ENCODE measurements around the gene MYL11.
A peak's percentile ranks its signal among the peaks of the same experiment; 100 is the strongest.

MYL11 gene

DNA sequence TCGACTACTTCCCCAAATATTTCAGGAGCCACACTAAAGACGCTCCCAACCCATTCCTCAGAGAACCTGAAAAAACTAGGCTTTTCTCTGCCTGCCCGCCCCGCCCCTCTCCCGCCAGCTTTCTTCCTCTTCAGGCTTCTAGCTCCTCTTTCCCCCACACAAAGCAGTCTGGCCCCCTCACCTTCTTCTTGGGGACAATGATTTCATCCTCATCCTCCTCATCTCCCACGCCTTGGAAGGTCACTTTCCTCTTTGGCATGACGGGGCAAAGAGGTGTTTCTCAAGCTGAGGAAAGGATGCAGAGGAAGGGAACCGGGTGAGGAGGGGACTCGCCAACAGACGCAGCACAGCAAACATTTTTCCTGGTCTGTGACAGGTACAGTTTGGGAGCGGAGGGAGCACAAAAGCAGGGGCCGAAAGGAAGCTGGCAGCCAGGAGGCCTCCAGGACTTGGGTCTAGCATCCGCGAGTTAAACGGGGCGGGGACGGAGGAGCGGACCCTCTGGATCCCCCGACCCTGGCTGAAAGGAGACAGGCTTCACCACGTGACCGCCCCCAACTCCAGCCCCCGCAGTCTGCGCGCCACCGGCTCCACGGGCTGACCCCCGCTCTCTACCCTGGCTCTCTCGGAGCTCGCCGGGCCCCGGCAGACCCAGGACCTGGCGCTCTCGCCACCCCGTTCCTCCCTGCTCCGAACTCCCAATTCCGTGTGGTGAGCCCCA, 20.0 kb upstream of the MYL11 start:
- no peak for DNase-seq

DNA sequence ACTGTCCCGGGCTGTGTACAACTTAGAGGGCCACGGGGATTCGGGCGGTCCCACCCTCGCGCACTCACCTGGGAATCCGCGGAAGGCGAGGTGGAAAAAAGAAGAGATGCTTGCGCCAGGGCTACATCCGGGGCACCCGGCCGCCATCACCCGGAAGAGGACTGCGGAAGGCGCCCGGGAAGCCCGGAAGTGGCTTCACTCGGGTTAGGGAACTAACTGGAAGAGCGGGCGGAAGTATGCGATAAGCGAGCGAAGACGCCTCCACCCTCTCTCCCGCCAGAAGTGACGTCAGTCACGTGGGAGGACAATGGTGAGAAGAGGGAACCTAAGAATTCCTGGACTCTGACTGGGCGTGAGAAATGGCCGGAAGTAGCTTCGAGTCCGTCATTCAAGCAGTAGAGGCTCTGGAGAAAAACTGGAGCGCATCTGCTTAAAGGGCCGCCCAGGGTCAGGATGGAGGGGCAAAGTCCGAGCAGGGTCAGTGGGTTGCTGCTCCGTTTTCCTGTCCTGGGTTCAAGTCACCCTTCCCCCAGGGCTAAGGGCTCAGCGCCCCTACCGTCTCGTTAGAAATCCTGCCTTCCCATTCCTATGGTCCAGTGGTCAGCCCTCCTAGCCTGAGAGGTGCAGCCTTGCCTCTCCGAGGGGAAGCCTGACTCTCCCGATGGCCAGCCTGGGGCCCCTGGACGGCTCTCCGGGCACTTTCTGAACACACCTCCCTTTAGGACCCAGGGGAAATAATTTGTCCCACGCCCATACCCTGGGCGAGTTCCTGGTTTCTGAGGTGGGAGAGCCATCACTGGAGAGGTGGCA, 19.3 kb upstream of the MYL11 start, which contains the start of gene CD2BP2:
CD2BP2 (minus strand) TSS at position 165 of the 810 bp plus-strand sequence. CDS start 627 bp downstream, outside the sequence.
- peak; percentile 88 for DNase-seq

DNA sequence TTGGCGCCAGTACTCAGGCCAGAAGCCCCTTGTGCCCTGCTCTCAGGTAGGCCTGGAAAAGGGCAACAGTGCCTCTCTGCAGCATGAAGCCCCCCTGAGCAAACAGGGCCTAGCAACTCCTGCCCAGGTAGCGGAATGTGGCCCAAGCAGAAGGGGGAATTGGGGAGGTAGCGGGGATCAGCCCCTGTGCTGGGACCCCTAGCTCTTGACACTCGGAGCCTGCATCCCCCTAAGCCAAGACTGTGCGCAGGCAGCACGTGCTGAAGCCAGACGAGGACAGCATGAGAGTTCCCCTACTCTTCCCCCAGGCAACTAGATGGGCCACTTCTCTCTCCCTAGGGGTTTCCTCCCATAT, 18.7 kb upstream of the MYL11 start:
- no peak for DNase-seq

DNA sequence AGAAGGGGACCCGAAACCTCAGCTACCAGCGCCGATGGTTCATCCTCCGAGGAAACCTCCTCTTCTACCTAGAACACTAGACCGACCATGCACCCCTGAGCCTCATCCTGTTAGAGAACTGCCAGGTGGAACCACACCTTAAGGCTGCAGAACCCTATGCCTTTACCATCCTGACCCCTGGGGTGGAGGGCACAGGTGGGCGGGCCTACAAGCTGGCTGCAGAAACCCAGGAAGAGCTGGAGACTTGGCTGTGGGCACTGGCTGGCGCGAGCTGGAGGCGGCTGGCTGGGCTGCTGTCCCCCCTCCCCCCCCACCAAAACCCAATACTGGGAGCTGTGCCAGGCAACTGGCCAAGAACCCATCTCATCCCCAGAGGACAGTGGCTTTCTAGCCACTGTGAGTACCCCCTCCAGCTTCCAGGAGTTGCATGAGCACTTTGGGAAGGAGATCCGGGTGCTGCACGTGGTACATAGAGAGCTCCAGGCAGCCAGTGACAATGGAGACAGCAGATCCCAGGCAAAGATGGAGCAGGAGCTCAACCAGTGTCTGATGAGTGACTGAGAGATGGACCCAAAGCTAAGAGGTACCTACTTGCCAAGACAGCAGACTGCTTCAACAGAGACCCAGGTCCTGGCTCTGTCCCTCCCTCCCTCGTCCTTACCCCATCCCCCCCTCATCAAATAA, 18.1 kb upstream of the MYL11 start:
- DNase-seq, result no peak

DNA sequence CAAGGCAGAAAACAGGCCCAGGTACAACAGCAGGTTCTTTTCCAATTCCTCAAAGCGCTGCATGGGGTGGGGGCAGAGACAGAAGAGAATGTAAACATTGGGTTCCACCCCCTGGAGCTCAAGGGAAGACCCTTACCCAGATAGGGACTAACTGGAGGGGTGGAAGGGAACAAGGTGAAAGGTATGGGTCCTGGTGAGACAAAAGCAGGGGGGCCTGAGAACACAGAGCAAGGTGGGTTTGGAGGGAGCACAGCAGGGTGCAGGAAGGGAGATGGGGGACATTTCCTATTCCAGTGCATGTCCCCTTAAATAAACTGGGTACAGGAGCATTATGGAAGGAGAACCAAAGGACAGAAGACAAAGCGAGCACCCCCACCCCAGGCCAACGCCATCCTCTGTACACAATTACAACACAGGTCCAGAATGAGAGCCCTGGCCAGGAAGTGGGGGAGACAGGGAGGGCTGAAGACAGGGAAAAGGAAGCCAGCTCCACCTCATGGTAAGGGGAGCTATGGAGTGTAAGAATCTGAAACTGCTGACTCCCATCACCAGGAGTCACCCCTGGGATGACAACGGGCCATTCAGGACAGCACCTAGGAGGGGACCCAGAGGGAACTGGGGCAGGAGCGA, 17.4 kb upstream of the MYL11 start:
- DNase-seq, result no peak

DNA sequence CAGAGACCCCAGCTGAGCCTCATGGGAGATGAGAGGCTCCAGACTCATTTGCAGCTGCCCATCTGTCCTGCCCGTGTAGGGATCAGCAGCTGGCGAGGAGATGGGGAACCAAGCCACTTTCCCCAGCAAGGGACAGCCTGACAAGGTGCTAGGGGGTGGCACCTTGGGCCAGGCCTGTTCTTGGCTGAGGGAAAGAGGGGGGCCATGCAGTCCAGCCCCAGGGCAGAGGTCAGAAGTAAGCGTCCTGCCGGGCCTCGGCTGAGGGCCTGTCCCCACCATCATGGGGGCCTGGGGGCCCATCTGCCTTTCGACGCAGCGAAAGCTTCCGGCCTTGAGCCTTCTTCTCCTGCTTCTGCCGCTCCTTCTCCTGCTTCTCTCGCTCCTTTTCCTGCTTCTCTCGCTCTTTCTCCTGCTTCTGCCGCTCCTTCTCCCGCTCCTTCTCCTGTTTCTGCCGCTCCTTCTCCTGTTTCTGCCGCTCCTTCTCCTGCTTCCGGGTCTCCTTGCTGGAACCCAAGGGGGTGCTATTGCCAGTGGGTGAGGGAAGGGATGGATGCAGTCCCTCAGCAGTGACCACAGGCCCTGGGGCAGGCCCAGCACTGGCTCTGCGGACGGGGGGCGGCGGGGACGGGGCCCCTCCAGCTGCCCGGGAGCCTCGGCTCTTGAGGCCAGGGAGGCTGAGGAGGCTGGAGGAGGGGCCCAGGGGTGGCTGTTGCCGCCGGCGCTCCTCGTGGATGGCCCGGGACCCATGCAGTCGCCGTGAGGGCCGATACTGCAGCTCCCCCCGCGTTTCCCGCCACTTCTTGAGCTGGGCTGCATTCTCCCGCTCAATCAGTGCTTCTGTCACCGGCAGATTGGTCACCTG, 16.7 kb upstream of the MYL11 start:
- no peak for DNase-seq

DNA sequence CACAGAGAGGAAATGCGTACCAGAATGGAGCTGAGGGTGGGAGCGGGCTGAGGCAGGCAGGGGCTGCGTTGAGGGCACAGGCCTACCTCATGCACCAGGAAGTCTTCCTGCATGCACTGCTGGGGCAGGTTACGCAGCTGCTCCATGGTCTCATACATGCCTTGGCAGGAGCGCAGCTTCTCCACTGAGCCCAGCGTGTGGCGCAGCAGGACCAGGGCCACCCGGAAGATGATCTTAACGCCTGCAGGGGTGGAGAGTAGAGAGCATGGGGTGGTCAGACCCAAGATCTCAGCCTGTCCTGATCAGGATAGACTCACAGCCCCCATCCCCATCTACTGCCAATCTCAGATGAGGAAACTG, 16.0 kb upstream of the MYL11 start:
- DNase-seq, result no peak

DNA sequence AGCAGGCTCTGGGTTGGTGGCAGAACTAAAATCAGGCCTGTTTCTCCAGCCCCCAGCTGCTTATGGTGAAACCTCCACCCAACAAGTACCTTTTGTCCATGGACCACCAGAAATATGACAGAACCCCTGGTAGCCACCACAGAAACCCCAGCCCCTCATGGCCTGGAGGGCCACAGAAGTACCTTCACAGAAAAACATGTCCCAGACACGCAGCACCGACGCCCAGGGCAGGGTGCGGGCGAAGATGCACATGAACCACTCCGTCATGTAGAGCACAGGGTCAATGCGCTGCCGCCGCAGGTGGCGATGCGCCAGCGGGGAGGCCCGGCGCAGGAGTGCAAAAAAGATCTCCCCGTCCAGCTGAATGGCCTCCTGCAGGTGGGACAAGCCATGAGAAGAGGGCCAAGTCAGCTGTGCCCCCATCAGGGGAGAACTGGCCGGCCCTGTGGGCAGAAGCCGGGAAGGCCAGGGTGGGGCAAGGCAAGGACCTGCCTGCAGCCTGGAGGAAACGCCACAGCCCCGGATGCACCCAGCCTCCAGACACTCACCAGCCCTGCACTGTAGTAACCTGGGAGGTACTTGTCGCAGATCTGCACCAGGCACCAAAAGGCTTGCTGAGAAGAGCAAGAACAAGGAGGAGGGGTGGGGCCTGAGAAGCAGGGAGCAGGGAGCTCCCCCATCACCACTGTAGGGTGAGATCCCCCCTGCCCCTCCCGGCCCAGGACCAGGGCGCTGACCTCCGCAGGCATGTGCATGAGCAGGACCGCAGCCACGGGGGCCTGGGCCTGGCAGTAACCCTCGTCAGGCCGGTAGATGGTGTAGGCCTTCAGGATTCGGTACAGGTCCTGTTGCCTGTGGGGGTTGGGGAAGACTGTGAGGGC, 15.4 kb upstream of the MYL11 start:
- no peak for DNase-seq

DNA sequence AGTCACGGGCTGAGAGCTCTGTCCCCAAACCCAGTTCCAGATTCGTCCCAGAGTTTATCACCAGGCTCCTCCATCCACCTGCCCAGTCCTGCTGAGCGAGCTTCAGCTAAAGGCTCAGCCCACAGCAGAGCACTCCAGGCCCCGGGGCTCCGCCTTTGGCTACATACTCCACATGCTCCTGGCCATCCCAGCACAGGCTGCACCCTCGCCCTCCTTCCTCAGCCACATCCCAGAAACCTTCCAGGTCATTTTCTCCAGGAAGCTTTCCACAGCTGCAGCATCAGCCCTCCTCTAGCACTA, 14.8 kb upstream of the MYL11 start:
- no peak for DNase-seq

DNA sequence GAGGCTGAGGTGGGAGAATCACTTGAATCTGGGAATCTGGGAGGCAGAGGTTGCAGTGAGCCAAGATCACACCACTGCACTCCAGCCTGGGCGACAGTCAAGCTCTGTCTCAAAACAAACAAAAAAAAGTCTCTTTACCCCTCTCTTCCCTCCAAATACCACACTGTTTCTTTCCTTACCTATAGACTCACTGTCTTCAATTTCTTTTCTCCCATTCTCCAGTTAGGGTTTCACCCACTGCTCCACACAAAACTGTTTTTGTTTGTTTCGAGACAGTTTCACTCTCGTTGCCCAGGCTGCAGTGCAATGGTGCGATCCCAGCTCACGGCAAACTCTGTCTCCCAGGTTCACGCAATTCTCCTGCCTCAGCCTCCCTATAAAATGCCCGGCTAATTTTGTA, 13.4 kb upstream of the MYL11 start:
- no peak for DNase-seq

DNA sequence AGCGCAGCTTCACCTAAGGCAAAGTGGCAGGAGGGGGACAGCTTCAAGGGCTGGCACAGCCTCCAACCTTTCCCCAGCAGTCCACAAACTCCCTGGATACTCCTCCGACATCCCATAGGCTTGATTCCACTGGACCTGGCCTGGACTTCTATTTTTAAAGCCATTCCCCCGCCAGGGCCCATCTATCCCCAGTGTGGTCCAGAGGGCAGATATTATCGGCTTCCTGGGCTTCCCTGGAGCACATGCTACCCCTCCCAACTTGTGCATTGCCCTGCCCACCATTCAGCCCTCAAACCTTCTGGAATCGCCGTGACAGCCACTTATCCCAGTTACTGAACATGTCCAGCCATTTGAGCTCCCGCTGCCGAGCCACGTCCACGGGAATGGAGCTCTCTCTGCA, 9.4 kb upstream of the MYL11 start:
- no peak for DNase-seq

DNA sequence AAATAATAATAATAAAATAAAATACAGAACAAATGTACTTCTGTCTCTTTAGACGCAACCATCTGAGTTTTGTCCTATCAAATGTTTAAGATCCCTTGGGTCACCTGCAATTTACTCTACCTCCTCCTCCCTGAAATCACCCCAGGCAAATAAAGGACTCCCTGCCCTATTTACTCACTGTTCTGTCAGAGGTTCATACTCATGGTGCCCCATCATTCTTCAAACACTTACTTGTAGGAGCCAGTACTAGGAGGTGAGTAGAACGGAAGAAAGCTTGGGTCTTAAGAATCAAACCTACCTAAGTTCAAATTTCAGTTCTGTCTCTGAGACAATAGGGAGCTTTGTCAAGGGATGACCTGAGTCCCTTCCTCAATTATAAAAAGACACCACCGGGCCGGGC, 8.1 kb upstream of the MYL11 start:
- DNase-seq, result no peak

DNA sequence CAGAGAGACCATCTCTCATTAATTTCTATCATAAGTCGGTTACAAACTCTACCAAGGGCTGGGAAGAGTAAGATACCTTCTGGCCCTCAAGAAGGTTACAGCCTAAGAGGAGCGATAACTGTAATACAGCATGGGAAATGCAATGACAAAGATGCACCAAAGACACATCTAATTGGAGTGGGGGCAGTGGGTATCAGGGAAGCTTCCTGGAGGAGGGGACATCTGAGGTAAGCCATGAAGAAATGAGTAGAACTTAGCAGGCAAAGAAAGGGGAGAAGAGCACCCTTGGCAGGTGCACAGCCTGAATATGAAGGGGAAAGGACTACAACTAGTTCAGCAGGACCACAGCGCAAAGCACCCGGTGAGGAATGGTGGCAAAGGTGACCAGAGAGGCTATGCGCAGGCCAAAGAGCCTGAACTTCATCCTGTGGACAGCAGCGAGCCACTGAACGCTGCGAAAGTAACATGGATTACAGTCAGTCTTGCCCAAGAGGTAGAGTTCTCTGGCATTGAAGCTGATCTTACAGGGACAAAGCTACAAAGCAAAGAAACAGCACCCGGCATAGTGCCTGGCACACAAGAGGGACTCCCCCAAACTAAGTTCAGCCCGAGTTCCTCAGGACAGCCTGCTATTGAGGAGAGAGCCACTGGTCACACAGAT, 7.1 kb upstream of the MYL11 start:
- DNase-seq, result no peak

DNA sequence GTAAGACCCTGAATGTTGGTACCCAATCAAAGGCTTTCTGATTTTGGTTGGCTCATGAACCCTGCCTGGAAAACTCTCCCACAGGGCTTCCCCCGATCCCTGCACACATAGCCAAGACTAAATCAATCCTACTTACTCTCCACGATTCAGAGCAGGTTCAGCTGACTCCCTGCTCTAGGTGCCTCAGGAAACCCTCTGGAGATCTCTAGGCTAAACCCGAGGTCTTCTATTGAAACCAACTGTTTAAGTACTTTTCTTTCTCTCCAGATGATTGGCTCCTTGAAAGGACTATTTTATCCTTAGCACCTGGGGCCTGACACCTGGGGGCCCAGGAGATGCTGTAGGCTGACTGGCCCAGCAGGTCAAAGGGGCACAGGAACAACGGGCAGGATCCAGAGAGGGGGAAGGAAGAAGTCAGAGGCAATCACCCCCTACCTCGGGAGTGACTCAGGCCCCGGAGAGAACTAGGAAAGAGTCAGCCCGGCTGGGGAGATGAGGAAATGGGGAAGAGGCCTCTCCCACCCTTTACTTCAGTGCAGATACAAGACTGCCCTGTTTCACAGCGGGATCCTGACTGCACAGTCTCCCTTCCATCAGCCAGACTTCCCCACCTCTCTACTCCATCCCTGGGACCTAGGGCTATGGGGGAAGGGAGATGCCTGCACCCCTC, 6.3 kb upstream of the MYL11 start:
- no peak for DNase-seq

DNA sequence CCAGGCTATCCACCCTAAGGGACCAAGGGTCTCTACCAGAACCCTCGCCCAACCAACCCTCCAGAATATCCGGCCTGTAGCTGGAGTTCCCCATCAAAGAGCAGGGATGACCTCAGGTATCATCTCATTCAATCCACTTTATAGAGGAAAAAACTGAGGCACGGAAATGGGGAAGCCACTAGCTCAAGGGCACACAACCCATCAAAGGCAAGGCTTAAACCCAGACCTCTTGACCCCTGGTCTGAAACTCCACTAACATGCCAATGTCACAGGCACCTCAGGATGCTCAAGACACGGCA, 5.9 kb upstream of the MYL11 start:
- no peak for DNase-seq

DNA sequence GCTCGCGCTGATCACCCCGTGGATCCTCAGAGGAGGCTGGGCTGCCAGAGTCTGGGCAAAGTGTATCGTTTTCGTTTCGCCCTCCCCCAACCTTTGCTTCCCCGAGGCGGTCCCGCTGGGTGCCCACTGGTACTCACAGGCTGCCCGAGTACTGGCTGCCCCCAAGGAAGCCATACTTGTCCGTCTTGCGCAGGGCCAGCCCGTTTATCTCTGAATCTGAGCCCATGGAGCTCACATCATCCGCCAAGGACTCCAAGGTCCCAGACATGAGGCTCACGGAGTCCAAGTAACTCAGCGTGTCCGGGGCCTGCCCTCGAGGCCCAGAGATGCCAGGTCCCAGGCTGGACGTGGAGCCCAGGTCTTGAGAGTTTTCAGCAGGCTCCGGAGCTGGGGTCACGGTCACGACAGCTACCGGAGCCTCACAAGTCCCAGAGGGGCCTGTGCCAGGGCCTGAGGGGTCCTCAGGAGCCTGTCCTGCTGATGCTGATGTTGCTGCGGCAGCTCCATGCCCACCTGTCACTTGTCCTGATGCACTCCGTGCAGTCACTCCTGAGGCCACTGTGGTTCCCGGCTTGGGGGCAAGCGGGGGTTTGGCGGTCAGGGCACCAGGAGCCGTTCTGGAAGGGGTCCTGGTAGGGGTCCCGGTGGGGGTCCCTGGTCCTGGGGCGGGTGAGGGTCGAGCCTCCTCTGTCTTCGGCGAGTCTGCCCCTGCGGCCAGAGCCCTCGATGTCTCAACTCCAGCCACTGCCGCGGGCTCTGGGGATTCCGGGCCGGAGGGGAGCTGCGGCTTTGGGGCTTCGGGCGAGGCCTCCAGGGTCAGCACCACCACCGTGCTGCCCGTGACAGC, 5.3 kb upstream of the MYL11 start:
- peak; percentile 35 for DNase-seq

DNA sequence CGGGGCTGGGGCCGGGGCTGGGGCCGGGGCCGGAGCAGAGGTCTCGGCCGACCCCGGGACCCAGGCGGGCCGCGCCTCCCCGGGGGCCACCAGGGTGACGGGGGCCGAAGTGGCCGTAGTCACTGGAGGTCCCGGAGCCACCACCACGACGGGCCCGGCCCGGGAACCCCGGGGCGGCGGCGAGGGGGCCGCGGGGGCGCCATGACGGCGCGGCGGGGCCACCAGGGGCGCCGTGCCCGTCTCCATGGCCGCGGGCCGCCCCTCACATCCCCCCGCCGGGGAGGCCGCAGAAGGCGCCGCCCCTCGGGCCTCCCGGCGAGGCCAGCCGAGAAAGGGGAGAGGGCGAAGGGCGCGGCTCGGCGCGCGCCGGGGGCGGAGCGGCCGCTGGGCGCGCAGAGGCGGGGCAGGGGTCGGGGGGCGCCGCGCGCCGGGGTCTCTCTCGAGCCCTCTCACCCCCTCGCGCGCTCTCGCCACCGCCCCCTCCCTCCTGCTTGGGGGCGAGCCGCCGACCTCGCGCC, 4.6 kb upstream of the MYL11 start:
- no peak for DNase-seq

DNA sequence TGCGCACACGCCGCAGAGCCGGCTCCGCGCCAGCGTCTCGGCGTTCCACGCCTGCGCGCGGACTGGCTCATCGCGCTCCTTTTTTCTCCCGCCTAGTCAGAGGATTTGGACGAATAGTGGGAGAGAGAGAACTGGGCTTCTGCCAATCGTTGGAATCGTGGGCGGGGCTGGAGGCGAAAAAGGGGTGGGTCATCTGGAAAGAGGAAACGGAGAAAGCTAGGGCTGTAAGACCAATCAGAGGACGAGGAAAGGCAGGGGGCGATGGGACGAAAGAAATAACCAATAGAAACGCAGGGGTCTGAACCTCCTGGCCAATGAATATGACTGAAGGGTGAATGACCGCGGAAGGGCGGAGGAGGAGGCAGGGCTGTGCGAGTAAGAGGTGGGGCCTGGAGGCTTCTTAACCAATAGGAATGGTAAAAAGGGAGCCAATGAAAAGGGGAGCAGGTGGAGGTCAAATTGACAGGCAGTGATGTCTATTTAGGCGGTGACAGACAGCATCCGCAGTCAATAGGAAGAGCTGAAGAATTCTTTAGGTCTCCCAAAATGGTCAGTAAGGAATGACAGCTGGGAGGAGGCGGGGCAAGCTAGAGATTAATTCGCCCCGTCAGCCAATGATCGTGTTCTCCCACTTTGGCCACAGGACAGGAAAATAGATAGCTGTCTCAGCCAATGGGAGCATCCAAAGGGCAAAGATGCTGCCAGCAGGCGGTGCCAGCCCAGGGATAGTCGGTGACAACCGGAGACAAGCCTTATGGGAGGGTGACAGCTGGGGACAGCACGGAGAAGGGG, 4.0 kb upstream of the MYL11 start, which contains the start of gene TBC1D10B:
TBC1D10B (minus strand) TSS at position 39 of the 792 bp plus-strand sequence. CDS start 311 bp downstream, outside the sequence.
- peak; percentile 99 for DNase-seq

All from activated naive CD4-positive, alpha-beta T cell treated with Interleukin-2 at 50 U/mL for 16 hours (primary cell).